GM18517 (cell line): Measurements from ENCODE around the gene MCTP2.

Experiments
- ATAC-seq: cut with Tn5 transposase; IDR thresholded peaks from one replicate; pipeline ENCODE4 v1.9.1; 2021; ENCODE audit warnings: mild to moderate bottlenecking, moderate library complexity; ENCODE audit not compliant: unreplicated experiment

Gene MCTP2

GRCh38 chr15:94352636-94353487 is 121.5 kb downstream of the MCTP2 start:
- ATAC-seq, result no peak

DNA sequence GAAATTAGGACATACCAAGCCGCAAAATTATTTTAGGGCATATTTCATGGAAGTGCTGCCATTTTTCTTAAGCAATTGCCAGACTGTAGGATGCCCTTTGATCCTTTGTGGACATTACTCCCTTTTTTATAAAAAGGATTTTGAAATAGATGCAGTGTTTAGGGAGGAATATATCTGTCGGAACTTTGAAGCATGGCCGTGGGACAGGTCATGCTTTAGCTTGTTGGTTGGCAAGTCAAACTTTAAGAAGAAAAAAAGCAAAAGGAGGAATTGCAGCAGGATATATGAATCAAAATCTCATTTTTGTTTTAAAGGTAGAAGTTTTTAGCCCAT is 122.1 kb downstream of the MCTP2 start:
- ATAC-seq, result no peak

DNA sequence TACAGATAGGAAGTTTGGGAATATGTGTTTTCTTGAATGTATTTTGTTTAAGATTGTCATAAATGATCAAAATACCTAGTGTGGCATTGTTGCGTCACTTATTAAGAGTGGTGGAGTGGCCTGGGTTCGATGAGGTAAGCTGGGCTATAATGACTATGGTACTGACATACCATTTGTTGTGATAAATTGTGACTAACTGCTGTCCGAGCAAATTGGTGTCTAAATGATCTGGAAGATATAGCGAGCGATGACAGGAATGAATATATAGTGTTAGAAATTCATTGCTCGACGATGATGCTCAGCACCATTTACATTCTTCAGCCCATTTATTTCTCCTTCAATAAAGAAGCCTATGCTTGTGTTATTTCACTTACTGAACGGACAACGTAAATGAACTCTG is 123.3 kb downstream of the MCTP2 start:
- no peak for ATAC-seq

DNA sequence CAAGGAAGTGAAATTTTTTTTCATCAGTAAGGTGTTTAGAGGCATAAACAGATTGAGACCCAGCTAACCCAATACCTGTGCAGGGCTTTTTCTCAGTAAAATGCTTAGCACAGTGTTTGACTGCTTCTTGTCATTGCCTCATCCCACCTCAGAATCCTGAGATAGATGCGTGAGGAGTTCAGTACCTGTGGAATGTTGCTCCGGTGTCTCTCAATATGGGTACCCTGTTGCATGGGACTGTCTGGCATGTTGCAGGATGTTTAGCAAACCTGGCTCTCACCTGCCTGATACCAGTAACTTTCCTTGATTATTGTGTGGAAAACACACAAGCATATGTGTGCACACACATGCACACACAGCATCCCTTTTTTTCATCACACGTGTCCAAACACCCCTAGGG is 128.4 kb downstream of the MCTP2 start:
- no peak for ATAC-seq

- no peak for ATAC-seq
These were observed 128.9 kb downstream of the MCTP2 start for GRCh38 chr15:94360251-94360685.

- no peak for ATAC-seq
These were observed 131.2 kb downstream of the MCTP2 start for GRCh38 chr15:94362385-94363092.

- no peak for ATAC-seq
These were observed 132.0 kb downstream of the MCTP2 start for GRCh38 chr15:94363382-94363781.

DNA sequence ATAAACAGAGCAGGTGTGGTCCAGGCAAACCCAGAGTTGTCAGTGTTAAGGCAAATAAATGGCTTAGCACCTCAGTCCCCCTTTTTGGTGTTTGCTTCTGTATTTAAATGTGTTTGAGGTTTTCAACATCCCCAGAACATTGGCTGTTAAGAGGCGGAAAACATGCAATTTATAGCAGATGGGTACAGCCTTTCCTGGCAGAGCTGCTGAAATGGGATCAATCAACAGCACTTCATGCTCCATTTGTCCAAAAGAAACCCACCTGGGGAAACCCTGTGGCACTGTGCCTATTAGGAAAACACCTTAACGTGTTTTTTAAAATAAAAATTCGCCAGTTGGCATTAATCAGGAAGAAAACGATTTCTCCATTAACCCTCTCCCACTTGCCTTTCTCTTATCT is 135.4 kb downstream of the MCTP2 start:
- no peak for ATAC-seq

DNA sequence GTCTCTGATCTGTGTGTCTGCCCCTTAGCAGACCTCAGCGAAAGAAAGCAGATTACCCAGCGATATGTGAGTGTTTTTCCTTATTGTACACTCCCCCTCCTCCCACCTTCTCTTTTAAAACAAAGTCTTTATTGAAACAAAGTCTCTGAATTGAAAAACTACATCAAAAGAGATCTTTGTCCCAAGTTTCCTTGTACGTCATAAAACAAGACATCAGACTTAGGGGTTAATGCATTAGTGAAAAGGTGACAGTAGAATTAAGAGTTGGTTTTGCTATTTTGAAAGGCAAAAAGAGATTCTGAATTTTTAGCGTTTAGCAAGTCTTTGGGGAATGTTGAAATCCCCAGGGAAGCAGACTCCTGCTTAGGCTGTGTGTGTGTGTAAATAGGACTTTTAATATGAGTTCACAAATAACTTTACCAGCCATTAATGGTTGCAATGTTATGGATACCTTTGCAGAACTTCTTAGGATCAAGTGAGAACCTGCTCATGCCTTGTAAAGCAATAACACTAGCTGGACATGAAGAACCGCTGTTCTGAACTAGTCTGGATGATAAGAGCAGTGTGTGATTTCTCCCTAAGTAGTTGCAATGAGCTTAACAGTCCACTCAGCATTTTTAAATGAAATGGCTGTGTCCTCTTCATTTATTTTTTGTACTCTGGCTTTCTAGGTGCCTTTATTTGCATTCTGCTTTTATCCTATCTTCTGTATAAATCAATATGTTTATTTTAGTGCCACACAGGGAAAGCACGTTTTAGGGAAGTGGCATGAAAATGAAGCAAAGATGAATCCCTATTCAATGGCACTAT is 136.6 kb downstream of the MCTP2 start:
- no peak for ATAC-seq

- ATAC-seq, result no peak
These were observed 139.0 kb downstream of the MCTP2 start for GRCh38 chr15:94370206-94370935.

DNA sequence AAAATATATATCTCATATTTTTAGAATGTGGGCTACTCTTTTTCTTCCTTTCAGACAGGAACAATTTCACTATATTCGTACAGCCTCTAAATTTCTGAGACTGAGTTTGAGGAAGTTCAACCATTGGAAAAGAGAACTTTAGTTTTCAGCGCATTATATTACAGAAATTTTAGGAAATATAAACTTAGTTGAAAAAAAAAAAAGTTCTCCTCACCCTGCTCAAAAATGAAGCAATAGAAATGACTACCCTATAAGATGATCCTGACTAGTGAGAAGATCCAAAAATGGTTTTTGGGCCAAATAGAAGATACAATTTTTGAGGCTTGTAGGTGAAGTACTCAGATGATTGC is 139.6 kb downstream of the MCTP2 start:
- no peak for ATAC-seq

- ATAC-seq, result no peak
These were observed 141.5 kb downstream of the MCTP2 start for GRCh38 chr15:94372821-94373220.

- ATAC-seq, result no peak
These were observed 144.6 kb downstream of the MCTP2 start for GRCh38 chr15:94375997-94376396.

DNA sequence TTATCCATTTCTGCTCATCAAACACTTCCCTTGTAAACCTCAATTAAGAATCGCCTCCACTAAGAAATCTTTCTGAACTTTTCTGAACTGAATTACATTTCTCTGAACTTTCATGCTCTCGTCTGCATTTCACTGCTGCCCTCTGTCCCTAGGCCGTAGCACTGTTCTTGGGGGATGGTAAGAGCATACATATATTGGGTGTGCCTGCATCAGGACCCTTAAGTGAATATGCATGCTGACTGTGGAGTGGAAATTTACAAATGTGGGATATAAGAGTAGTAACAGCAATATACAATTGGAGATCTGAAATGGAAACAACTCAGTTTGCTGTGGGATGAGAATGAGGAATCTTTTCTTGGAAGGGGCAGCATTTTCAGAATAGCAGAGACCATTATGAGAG is 148.6 kb downstream of the MCTP2 start:
- no peak for ATAC-seq

DNA sequence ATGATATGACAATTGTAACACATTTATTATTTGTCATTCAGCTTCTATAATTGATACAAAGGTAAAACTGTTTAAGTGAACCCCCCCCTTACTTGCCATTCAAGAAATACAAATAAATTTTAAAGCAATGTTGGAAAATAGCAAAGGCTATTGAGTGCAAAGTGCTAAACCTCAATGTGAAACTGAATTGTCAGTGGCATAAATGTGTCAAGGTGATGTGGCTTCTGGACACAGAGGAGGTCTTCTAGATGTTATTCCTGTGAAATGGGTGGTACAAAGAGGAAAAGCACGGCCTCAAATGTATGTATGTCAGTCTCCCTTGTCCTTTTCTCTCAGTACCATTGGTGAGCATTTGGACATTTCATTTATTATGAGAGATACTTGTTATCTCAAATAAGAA is 149.4 kb downstream of the MCTP2 start:
- ATAC-seq, result no peak

DNA sequence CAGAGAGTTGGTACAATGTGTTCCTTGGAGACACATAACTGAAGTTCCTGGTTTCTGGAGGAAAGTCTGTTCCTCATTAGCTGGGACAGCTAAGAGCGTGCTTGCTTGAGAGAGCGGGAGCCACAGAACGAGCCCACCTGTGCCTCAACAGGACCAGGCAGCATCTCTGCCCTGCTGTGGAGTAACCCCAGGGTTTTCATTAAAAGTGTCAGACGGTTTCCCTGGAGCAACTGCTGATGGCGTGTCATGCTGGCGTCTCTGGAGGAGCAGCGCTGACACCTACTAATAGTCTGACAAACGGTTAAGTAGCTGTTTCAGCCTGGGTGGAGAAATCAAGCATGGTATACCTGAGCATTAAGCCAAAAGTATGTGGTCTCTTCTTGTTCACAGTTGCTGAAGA is 150.0 kb downstream of the MCTP2 start:
- no peak for ATAC-seq

DNA sequence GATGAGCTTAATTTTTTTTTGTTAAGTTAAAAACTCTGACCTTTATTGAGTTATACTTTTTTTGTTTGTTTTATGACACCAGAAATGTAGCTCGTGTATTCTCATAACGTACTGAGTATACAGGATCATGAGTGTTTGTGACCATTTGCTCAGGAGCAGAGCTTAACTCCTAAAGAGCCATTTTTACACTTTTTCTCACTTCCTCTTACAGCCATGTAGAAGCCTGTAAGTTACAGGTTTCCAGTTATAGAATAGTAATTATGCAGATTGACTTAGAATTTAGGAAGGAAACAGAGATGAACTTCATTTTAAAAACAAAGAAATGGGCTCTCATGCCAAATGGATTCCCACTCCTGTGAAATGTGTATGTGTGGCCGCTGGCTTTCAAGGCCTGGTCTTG is 151.7 kb downstream of the MCTP2 start:
- ATAC-seq, result no peak

DNA sequence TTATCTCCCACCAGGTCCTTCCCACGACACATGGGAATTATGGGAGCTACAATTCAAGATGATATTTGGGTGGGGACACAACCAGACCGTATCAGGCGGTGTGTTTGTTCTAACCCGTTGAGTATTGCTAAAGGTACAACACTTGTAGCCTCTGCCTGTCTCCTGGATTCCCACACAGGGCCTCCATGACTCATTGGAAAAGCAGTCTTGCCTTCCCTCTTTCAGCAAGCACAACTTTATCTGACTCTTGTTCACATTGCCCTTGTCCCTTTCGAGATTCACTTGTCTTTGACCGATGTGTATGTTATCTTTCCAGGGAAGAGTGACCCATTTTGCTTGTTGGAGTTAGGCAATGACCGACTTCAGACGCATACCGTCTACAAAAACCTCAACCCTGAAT is 152.3 kb downstream of the MCTP2 start:
- ATAC-seq, result no peak

DNA sequence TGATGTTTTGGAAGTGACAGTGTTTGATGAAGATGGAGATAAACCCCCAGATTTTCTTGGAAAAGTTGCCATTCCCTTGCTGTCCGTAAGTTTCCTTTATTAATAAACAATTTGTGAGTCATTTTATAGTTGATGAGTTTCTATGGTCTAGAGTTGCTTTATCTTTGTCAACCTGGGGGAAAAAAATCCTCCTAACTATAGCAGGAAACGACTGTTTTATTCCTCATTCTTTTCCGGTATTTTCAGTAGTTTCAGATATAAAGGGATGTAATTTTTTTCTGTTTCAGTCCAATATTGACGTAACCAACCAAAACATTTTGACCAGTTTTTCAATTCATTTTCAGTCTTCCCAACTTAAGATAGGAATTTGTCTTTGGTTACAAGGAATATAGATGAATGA is 154.1 kb downstream of the MCTP2 start:
- no peak for ATAC-seq

- no peak for ATAC-seq
These were observed 155.0 kb downstream of the MCTP2 start for GRCh38 chr15:94386351-94386750.

DNA sequence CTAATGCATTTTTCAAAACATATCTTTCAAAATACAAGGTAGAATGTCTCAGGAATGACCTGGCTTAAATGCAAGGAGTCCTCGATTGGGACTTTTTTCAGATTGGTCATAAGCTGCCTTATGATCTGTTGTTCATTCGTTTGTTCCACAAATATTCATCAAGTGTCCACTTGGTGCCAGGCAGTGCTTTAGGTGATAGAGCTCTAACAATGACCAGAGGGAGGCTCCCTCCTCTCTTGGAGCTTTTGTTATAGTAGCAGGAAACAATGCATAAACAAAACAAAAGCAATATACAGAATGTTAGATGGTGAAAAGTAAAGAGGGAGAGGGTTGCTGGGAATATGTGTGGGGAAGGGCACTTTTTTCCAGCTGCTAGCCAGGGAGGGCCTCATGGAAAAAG is 156.1 kb downstream of the MCTP2 start:
- ATAC-seq, result no peak
